Activated CD4-positive, alpha-beta T cell treated with anti-CD3 and anti-CD28 coated beads for 48 hours (primary cell): ENCODE data around the gene CYP4F2.
"Not testable (repeated sequence)": the region's sequence is repeated elsewhere in the genome, so short reads cannot be mapped to it uniquely, and the experiment has no call there.

Experiments
- DNase-seq: peaks from one replicate; pipeline ENCODE4 v3.0.0-alpha.2; 2020

The CYP4F2 gene, protein sequence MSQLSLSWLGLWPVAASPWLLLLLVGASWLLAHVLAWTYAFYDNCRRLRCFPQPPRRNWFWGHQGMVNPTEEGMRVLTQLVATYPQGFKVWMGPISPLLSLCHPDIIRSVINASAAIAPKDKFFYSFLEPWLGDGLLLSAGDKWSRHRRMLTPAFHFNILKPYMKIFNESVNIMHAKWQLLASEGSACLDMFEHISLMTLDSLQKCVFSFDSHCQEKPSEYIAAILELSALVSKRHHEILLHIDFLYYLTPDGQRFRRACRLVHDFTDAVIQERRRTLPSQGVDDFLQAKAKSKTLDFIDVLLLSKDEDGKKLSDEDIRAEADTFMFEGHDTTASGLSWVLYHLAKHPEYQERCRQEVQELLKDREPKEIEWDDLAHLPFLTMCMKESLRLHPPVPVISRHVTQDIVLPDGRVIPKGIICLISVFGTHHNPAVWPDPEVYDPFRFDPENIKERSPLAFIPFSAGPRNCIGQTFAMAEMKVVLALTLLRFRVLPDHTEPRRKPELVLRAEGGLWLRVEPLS

DNA sequence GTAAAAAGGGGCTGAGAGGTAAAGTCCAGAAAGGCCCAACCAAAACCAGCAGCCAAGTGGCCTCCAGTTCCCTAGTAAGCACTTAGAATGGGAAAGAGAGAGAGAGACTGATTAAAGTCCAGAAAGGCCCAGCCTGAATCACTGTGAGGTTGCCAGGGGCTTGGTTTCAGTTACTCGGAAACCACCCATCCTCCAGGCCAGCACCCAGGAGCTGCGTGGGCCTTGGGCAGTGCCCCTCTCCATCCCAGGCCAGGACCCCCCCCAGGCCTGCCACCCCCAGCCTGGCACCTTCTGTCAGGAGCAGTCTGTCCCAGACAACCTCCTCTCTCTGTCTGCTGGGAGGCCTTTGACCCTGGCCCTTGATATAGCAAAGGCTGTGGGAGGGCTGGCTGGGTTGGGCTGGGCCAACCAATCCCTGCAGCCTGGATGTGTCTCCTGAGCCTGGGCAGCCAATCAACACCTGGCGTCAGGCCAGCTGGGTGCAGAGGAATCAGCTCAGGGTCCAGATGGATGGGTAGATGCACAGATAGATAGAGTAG is at the start of gene CYP4F2:
Gene CYP4F2, minus strand, starts transcription at position 337 of the 539 bp plus-strand sequence. CDS start 463 bp downstream, outside the sequence.
- DNase-seq: no peak

- no peak for DNase-seq
These were observed 47.4 kb upstream of the CYP4F2 start for GRCh38 chr19:15945301-15945700.

GRCh38 chr19:15944401-15944800 is 46.5 kb upstream of the CYP4F2 start:
- no peak for DNase-seq

DNA sequence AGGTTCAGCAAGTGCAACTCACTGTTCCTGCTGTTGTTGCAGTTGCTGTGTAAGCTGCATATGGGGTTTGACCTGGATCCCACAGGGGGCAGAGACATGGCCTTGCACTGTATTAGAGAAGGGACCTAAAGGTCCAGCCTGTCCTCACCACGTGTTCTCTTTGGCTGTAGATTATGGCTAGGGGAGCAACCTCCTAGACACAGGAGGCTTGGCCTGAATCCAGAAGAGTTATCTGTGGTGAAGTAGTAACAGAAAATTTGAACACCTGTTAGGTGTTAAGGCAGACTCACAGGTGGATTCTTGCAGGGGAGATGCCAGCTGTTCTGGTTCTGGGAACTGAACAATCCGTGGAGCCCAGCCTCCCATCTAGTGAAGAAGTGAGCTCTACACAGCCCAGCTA is 39.9 kb upstream of the CYP4F2 start:
- no peak for DNase-seq

DNA sequence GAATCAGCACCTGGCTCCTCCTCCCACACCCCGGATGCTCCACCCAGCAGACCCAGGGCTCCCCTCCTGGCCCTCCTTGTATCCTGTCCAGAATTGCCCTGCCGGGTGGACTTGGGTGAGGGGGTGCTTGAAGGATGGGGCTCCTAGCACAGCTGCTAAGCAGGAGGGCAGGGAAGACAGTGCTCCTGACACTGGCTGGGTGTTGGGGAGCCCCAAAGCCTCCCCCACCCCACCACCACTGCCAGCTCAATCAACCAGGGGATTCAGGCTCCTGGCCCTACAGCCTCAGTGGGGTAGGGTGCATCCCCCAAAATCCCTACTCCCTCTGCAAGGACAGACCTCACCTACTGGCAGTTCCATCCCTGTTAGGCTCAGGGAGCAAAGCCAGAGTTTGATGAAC is 39.1 kb upstream of the CYP4F2 start:
- no peak for DNase-seq

- no peak for DNase-seq
These were observed 38.3 kb upstream of the CYP4F2 start for GRCh38 chr19:15936173-15936572.

GRCh38 chr19:15935167-15935702 is 37.4 kb upstream of the CYP4F2 start:
- no peak for DNase-seq

GRCh38 chr19:15934332-15935078 is 36.6 kb upstream of the CYP4F2 start, which contains the start of gene CYP4F11:
Gene CYP4F11, minus strand, starts transcription at chr19:15934529. Its CDS starts 121 bp downstream, at chr19:15934408.
- DNase-seq: no peak

DNA sequence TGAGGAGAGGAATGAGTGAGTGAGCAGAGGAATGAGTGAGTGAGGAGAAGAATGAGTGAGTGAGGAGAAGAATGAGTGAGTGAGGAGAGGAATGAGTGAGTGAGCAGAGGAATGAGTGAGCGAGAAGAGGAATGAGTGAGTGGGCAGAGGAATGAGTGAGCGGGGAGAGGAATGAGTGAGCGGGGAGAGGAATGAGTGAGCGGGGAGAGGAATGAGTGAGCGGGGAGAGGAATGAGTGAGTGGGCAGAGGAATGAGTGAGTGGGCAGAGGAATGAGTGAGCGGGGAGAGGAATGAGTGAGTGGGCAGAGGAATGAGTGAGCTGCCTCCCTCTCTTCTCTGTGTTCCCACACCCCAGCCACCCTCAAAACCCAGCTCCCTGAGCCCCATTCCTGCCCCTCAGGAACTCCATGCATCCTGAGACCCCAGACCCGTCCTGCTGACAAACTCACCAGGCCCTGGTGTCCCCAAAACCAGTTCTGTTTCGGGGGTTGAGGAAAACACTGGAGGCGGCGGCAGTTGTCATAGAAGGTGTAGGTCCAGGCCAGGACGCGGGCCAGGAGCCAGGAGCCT is 36.0 kb upstream of the CYP4F2 start:
- DNase-seq: peak; percentile 52

- no peak for DNase-seq
These were observed 30.4 kb upstream of the CYP4F2 start for GRCh38 chr19:15928321-15928720.

DNA sequence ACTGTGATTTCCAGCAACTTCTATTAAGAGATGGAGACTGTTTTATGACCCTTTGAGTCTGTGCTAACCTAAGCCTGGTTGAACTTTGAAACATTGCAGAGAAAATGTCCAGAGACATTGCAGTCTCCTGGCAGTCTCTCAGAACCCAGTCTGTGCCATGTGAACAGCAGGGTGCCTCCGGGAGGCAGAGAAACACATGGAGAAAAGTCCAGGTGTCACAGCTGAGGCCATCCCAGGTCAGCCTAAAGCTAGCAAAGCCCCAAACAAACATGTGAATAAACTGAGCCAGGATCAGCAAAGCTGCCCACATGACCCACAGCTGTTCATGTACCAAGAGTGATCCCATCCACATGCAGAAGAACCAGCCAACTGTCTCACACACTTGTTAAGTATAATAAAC is 28.6 kb upstream of the CYP4F2 start:
- DNase-seq: no peak

DNA sequence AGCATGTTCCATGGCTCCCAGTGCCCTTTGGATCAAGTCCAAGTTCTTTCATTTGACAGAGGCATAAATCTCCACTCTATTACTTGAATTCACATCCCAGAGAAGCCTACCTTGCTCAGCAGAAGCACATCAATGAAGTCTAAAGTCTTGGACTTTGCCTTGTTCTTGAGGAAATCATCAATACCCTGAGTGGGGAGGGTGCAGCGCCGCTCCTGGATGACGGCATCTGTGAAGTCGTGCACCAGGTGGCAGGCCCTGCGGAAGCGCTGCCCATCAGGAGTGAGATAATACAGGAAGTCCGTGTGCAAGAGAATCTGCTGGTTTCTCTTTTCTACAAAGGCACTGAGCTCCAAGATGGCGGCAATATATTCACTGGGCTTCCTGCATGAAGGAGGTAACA is 25.8 kb upstream of the CYP4F2 start:
- no peak for DNase-seq

GRCh38 chr19:15922021-15922420 is 24.1 kb upstream of the CYP4F2 start:
- no peak for DNase-seq

DNA sequence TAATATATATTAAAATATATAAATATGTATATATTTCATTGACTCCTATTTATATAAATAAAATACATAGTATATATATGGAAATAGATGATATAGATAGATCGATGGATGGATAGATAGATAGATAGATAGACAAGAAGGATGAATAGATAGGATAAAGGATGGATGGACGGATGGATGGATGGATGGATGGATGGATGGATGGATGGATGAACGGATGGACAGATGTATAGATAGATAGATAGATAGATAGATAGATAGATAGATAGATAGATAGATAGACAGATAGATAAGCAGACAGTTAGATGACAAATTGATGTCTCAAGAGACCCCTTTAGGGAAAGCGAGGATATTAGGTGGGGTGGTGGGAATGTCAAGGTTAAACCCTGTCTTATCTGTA is 21.4 kb upstream of the CYP4F2 start:
- no peak for DNase-seq

DNA sequence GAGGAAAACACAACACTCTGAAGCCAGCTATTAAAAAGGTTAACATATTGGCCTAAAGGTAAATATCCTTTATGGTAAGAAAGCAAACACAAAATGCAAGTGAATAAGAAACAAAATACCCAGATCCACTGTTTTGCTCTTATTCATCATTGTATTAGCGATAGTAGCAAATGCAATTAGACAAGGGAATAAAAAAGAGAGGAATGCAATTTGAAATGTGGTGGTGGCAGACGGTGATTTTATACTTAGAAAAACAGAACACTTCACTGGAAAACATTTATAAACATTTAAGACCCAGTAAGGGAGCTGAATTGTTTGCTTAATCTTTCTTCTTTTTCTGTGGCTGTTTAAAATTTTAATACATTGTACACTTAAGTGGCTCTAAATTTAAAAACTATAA is 17.2 kb upstream of the CYP4F2 start:
- no peak for DNase-seq

- no peak for DNase-seq
These were observed 16.0 kb upstream of the CYP4F2 start for GRCh38 chr19:15913830-15914229.

GRCh38 chr19:15913384-15913783 is 15.5 kb upstream of the CYP4F2 start:
- no peak for DNase-seq

DNA sequence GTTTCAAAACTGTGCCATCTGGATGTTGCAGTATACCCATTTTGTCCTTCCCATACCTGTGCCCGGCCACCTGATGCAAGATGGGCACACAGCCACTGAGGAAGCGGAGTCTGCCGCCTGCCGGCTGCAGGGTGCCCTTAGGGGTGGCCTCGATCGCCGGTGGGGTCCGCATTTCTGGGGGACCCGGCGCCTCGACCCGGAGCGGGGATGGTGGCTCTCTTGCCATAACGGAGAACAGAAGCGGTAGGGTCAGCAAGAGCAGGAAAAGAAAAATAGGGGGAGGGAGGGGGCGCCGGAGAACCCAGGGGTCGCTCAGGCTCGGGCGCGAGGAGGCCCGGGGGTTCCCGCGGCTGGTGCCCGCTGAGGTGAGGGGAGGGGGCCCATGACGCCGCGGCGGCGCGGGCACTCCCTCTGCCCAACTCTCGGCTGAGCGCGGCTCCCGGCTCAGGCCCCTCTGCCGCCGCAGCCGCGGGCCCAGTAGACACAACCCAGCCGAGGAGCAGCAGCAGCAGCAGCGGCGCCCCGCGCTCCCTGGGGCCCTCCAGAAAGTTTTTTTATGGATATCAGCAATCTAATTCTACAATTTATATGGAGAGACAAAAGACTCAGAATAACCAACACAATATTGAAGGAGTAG is 13.8 kb upstream of the CYP4F2 start:
- DNase-seq: no peak

GRCh38 chr19:15905026-15905425 is 7.2 kb upstream of the CYP4F2 start:
- no peak for DNase-seq

DNA sequence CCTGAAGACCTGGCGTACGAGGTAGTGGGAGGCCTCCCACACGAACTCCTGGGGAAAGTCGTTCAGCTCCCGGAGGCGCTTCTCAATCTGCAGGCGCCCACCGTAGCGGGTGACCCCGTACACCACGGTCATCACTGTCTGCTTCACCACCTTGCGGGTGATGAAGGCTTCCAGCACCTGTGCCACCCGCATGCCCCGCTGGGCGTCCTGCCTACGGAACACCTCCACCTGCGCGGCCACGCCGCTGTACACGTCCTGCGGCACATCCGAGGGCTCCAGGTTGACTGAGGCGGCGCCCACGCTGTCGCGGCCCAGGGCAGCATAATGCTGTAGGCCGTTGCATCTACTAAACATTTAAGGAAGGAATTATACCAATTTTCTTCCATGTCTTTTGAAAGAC is 5.0 kb upstream of the CYP4F2 start:
- not testable (repeated sequence) for DNase-seq

GRCh38 chr19:15902254-15902653 is 4.4 kb upstream of the CYP4F2 start:
- no peak for DNase-seq

GRCh38 chr19:15900504-15900903 is 2.6 kb upstream of the CYP4F2 start:
- no peak for DNase-seq
